OCI-LY1 (cell line): Measurements from ENCODE around the gene LRRC55.

ENCODE experiments used
- H2AFZ ChIP-seq: fragments of 200-600 bp; sonication (generic), shearing (Covaris generic); 2 replicates; pipeline ENCODE4 v1.6.0; 2014; ENCODE audit warnings: antibody characterized with exemption, mild to moderate bottlenecking, low read length
- H3F3A ChIP-seq: fragments of 200-600 bp; sonication (generic), shearing (Covaris generic); 2 replicates; pipeline ENCODE4 v1.6.0; 2014; ENCODE audit warnings: mild to moderate bottlenecking, antibody characterized with exemption, low read length, moderate library complexity; ENCODE audit not compliant: insufficient read depth
- H3K27ac ChIP-seq: fragments of 200-600 bp; sonication (generic); 2 replicates; pipeline ENCODE4 v1.5.1; 2014; ENCODE audit warnings: low read length, mixed run types, mild to moderate bottlenecking, low read depth; ENCODE audit not compliant: poor library complexity, severe bottlenecking
- H3K27me3 ChIP-seq: fragments of 200-600 bp; sonication (generic); 2 replicates; pipeline ENCODE4 v1.6.0; 2014; ENCODE audit warnings: antibody characterized with exemption, mild to moderate bottlenecking, low read length, moderate library complexity; ENCODE audit not compliant: insufficient read depth
- H3K36me3 ChIP-seq: fragments of 200-600 bp; sonication (generic); 2 replicates; pipeline ENCODE4 v1.6.1; 2014; ENCODE audit warnings: mild to moderate bottlenecking, antibody characterized with exemption, low read length, moderate library complexity, mixed read lengths; ENCODE audit not compliant: insufficient read depth
- H3K4me1 ChIP-seq: fragments of 200-600 bp; sonication (generic); 2 replicates; pipeline ENCODE4 v1.5.1; 2014; ENCODE audit warnings: mild to moderate bottlenecking, low read length, moderate library complexity; ENCODE audit not compliant: insufficient read depth, severe bottlenecking
- H3K4me2 ChIP-seq: fragments of 200-600 bp; sonication (generic), shearing (Covaris generic); 2 replicates; pipeline ENCODE4 v1.6.1; 2014; ENCODE audit warnings: low read length
- H3K4me3 ChIP-seq: fragments of 200-600 bp; sonication (generic); 2 replicates; pipeline ENCODE4 v1.5.1; 2014; ENCODE audit warnings: low read length, low read depth, mild to moderate bottlenecking, mixed read lengths; ENCODE audit not compliant: poor library complexity, severe bottlenecking
- H3K79me2 ChIP-seq: fragments of 200-600 bp; shearing (Covaris generic); 2 replicates; pipeline ENCODE4 v1.6.1; 2016; ENCODE audit warnings: mixed run types, low read length, mixed read lengths; ENCODE audit not compliant: insufficient read depth
- H3K9ac ChIP-seq: fragments of 200-600 bp; sonication (generic), shearing (Covaris generic); 2 replicates; pipeline ENCODE4 v1.6.1; 2014; ENCODE audit warnings: mild to moderate bottlenecking, low read length, mixed read lengths
- H3K9me2 ChIP-seq: fragments of 200-600 bp; sonication (generic), shearing (Covaris generic); 2 replicates; pipeline ENCODE4 v1.6.1; 2014; ENCODE audit warnings: low read depth, mild to moderate bottlenecking, low read length, mixed read lengths
- H3K9me3 ChIP-seq: fragments of 200-600 bp; shearing (Covaris generic); 2 replicates; pipeline ENCODE4 v1.6.1; 2014; ENCODE audit warnings: low read length, mixed read lengths
- H4K20me1 ChIP-seq: fragments of 200-600 bp; sonication (generic), shearing (Covaris generic); 2 replicates; pipeline ENCODE4 v1.6.0; 2016; ENCODE audit warnings: mild to moderate bottlenecking, low read length; ENCODE audit not compliant: insufficient read depth
- EZH2 ChIP-seq: fragments of 200-600 bp; sonication (generic), shearing (Covaris generic); IDR thresholded peaks from 2 replicates; pipeline ENCODE4 v1.8.0; 2017; ENCODE audit warnings: borderline replicate concordance, mixed run types, mild to moderate bottlenecking, antibody characterized with exemption, low read length, moderate library complexity, mixed read lengths
- TF ChIP-seq, protein P1 (sequence below): fragments of 200-600 bp; sonication (generic), shearing (Covaris generic); IDR thresholded peaks from 2 replicates; pipeline ENCODE4 v1.5.1; 2017; ENCODE audit warnings: mild to moderate bottlenecking, antibody characterized with exemption, low read length, moderate library complexity, mixed read lengths

Gene LRRC55

DNA sequence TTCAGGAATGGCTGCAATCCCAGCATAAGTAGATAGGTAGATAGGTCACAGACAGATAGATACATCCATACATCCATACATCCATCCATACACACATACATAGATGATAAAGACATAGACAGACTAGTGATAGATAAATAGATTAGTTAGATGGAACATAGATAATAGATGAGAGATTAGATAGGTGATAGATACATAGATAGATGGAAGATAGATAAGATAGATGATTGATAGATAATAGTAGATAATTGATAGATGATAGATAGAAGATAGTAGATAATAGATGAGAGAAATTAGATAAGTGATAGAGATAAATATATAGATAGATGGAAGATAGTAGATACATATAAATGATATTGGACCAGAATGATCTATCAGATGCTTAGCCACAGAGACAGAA, 28.3 kb upstream of the LRRC55 start:
- H3K9ac ChIP-seq = no peak overlapping the region
- H4K20me1 ChIP-seq = no peaks in the 10 kb centered on the region
- no peak overlapping the region for H3K27ac ChIP-seq
- no peaks in the 10 kb centered on the region for H3K36me3 ChIP-seq
- H3K4me1 ChIP-seq = no peaks in the 10 kb centered on the region
- H3K27me3 ChIP-seq = no peaks in the 10 kb centered on the region
- TF ChIP-seq EZH2 = no peak
- TF ChIP-seq, protein P1, sequence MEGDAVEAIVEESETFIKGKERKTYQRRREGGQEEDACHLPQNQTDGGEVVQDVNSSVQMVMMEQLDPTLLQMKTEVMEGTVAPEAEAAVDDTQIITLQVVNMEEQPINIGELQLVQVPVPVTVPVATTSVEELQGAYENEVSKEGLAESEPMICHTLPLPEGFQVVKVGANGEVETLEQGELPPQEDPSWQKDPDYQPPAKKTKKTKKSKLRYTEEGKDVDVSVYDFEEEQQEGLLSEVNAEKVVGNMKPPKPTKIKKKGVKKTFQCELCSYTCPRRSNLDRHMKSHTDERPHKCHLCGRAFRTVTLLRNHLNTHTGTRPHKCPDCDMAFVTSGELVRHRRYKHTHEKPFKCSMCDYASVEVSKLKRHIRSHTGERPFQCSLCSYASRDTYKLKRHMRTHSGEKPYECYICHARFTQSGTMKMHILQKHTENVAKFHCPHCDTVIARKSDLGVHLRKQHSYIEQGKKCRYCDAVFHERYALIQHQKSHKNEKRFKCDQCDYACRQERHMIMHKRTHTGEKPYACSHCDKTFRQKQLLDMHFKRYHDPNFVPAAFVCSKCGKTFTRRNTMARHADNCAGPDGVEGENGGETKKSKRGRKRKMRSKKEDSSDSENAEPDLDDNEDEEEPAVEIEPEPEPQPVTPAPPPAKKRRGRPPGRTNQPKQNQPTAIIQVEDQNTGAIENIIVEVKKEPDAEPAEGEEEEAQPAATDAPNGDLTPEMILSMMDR = no peak
- H3K79me2 ChIP-seq = no peaks in the 10 kb centered on the region
- no peaks in the 10 kb centered on the region for H3F3A ChIP-seq
- H3K9me3 ChIP-seq = no peaks in the 10 kb centered on the region
- H3K4me3 ChIP-seq = no peak overlapping the region
- no peaks in the 10 kb centered on the region for H3K9me2 ChIP-seq
- no peak overlapping the region for H3K4me2 ChIP-seq
- no peak overlapping the region for H2AFZ ChIP-seq

- H3K9me2 ChIP-seq = no peaks in the 10 kb centered on the region
- H3K27me3 ChIP-seq = no peaks in the 10 kb centered on the region
- no peaks in the 10 kb centered on the region for H3K4me1 ChIP-seq
- H3K9me3 ChIP-seq = no peaks in the 10 kb centered on the region
- H4K20me1 ChIP-seq = no peaks in the 10 kb centered on the region
- H3K4me3 ChIP-seq = no peak overlapping the region
- no peak overlapping the region for H2AFZ ChIP-seq
- H3K36me3 ChIP-seq = no peaks in the 10 kb centered on the region
- no peaks in the 10 kb centered on the region for H3F3A ChIP-seq
- H3K4me2 ChIP-seq = no peak overlapping the region
- no peak for TF ChIP-seq EZH2
- TF ChIP-seq, protein P1 = no peak
- H3K9ac ChIP-seq = no peak overlapping the region
- H3K79me2 ChIP-seq = no peaks in the 10 kb centered on the region
- no peak overlapping the region for H3K27ac ChIP-seq
Measured at GRCh38 chr11:57154739-57155138, 27.0 kb upstream of the LRRC55 start.

- Histone ChIP-seq H3K9me2 (no peaks in the 10 kb centered on the region), H4K20me1 (no peaks in the 10 kb centered on the region), H3K79me2 (no peaks in the 10 kb centered on the region), H3K9ac (no peak overlapping the region), H3K4me3 (no peak overlapping the region), H3K36me3 (no peaks in the 10 kb centered on the region), H2AFZ (no peak overlapping the region), H3K9me3 (no peaks in the 10 kb centered on the region), H3K4me1 (no peaks in the 10 kb centered on the region), H3K4me2 (no peak overlapping the region), H3F3A (no peaks in the 10 kb centered on the region), H3K27me3 (no peaks in the 10 kb centered on the region), H3K27ac (no peak overlapping the region)
- no peak for TF ChIP-seq EZH2
- TF ChIP-seq, protein P1 = no peak
Measured at GRCh38 chr11:57155400-57155799, 26.4 kb upstream of the LRRC55 start.
